Liver (tissue), 3 donors: ENCODE data around the gene ZBTB47.

Experiments used
- CTCF ChIP-seq: fragments of 150-350 bp; IDR thresholded peaks from 2 replicates; pipeline ENCODE4 v1.5.1; 2017; ENCODE audit warnings: improper control_type of control experiment, low read depth, low read length; ENCODE audit not compliant: missing input control
- EGR1 ChIP-seq, 2 donors: IDR thresholded peaks; 2 replicates each; pipeline ENCODE4 v1.6.1; 2016 to 2018; ENCODE audit warnings: antibody characterized with exemption in 2 of 2, low read depth in 2 of 2
- NR2F2 ChIP-seq: IDR thresholded peaks from 2 replicates; pipeline ENCODE4 v1.6.1; 2016; ENCODE audit warnings: antibody characterized with exemption
- REST ChIP-seq: IDR thresholded peaks from 2 replicates; pipeline ENCODE4 v1.6.1; 2016; ENCODE audit warnings: antibody characterized with exemption, mild to moderate bottlenecking
- TF ChIP-seq, protein P1 (sequence below): IDR thresholded peaks from 2 replicates; pipeline ENCODE4 v1.6.1; 2016; ENCODE audit warnings: antibody characterized with exemption
- donor health status: healthy.
- donor health status: healthy.

- TF ChIP-seq NR2F2 = no peak
- TF ChIP-seq EGR1 (IDR thresholded peaks at IDR 0.05; ENCODE audit: low read depth in 2 of 2) = no peak
- TF ChIP-seq, protein P1, sequence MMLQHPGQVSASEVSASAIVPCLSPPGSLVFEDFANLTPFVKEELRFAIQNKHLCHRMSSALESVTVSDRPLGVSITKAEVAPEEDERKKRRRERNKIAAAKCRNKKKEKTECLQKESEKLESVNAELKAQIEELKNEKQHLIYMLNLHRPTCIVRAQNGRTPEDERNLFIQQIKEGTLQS = no peak
- no peak for TF ChIP-seq CTCF
- no peak for TF ChIP-seq REST
These were observed 13.4 kb upstream of the ZBTB47 start for GRCh38 chr3:42640129-42640528.
